Fibroblast of villous mesenchyme (primary cell): Measurements from ENCODE around the gene DOCK2. TPM values are rescaled to one million over a fixed set of nuclear protein-coding genes. Genes with fewer than 3 reads are reported as not detected.

Experiments
- DNase-seq: peaks from one replicate; pipeline ENCODE4 v3.0.0-alpha.2; 2010; ENCODE audit warnings: low read depth
- H3K4me3 ChIP-seq: 2 replicates; pipeline ENCODE4 v1.5.1; 2011; ENCODE audit warnings: low read depth, mild to moderate bottlenecking, low read length
- total RNA-seq: library from RNA; depleted of rRNA; stranded (reverse); fragments of >200 nt; gene quantifications from 2 replicates; pipeline ENCODE4 v1.2.3, GENCODE V29; 2012
- TF ChIP-seq, protein P1 (sequence below): IDR thresholded peaks from 2 replicates; pipeline ENCODE4 v1.5.1; 2012; ENCODE audit warnings: low read depth, mild to moderate bottlenecking, low read length; ENCODE audit not compliant: insufficient read depth

The DOCK2 gene
- total RNA-seq, 1 donor: 7.3 TPM

- H3K4me3 ChIP-seq: no peak overlapping the region
- no peak for DNase-seq
- TF ChIP-seq, protein P1, sequence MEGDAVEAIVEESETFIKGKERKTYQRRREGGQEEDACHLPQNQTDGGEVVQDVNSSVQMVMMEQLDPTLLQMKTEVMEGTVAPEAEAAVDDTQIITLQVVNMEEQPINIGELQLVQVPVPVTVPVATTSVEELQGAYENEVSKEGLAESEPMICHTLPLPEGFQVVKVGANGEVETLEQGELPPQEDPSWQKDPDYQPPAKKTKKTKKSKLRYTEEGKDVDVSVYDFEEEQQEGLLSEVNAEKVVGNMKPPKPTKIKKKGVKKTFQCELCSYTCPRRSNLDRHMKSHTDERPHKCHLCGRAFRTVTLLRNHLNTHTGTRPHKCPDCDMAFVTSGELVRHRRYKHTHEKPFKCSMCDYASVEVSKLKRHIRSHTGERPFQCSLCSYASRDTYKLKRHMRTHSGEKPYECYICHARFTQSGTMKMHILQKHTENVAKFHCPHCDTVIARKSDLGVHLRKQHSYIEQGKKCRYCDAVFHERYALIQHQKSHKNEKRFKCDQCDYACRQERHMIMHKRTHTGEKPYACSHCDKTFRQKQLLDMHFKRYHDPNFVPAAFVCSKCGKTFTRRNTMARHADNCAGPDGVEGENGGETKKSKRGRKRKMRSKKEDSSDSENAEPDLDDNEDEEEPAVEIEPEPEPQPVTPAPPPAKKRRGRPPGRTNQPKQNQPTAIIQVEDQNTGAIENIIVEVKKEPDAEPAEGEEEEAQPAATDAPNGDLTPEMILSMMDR: no peak
These were observed 472.3 kb downstream of the DOCK2 start for GRCh38 chr5:170109059-170110031.

- no peak overlapping the region for H3K4me3 ChIP-seq
- TF ChIP-seq, protein P1: no peak
- no peak for DNase-seq
These were observed 473.5 kb downstream of the DOCK2 start for GRCh38 chr5:170110403-170111087.

- H3K4me3 ChIP-seq: no peak overlapping the region
- TF ChIP-seq, protein P1: no peak
- DNase-seq: no peak
These were observed 474.2 kb downstream of the DOCK2 start for GRCh38 chr5:170111088-170111785.

GRCh38 chr5:170112876-170113521 lies 475.9 kb downstream of the DOCK2 start:
- DNase-seq: no peak
- H3K4me3 ChIP-seq: no peak overlapping the region
- TF ChIP-seq, protein P1: no peak

- DNase-seq: no peak
- no peak overlapping the region for H3K4me3 ChIP-seq
- TF ChIP-seq, protein P1: no peak
These were observed 476.4 kb downstream of the DOCK2 start for GRCh38 chr5:170113522-170113900.

GRCh38 chr5:170114271-170114670 lies 477.2 kb downstream of the DOCK2 start:
- TF ChIP-seq, protein P1: no peak
- no peak for DNase-seq

More at GRCh38 chr5:170114271-170114670, 477.2 kb downstream of the DOCK2 start:
- no peak overlapping the region for H3K4me3 ChIP-seq
